NCI-H1930 (cell line): Measurements from ENCODE around the gene TEX12.
"Not testable (repeated sequence)": the region's sequence is repeated elsewhere in the genome, so short reads cannot be mapped to it uniquely, and the experiment has no call there.

Experiments used
- DNase-seq, 2 experiments: peaks; one replicate each; lab custom pipeline; 2025; lab: John Stamatoyannopoulos, UW

Gene TEX12

GRCh38 chr11:112167145-112167544, at the start of gene TEX12:
TEX12 (plus strand) TSS chr11:112167372; CDS start chr11:112169269, 1,897 bp downstream.
- DNase-seq: no peak

DNA sequence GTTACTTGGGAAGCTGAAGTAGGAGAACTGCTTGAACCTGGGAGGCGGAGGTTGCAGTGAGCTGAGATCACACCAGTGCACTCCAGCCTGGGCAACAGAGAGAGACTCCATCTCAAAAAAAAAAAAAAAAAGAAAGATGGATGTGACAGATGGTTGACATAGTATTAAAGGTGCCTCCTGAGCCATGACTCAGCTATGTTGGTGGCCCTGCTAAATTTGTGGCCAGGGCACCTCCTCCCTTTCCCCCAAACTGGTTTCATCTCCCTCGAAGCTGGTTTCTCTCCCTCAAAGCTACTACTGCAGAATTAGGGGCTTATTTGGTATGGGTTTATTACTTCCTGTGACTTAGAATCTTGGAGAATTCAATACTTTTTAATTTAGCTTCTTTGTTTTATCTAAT, 49.0 kb upstream of the TEX12 start:
- DNase-seq: no peak

DNA sequence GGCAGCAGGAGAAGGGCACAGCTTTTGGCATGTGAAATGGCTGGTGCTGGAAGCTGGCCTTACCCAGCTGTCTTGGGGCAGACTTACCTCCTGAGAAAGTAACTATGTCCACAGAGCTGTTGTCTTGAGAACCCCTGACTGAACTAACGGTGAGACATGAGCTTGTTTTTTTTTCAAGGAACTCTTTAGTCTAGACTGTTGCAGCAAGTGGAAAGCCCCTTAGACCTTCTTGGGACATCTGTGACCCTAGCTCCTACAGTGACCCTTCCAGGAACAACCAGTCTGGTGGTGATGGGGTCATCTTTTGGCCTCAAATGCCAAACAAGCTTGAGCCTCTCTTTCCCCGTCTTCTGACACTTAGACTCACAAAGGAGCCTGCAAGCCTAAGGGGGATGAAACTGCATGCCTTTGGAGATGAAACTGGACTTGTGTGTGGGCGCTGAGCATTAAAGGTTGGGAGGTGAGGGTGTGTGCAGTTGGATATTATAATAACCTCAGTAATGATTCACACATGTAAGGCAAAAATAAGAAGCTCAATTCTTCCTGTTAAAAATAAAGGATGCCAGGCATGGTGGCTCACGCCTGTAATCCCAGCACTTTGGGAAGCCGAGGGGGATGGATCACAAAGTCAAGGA, 45.1 kb upstream of the TEX12 start:
- DNase-seq: no peak

- DNase-seq: no peak
Measured at GRCh38 chr11:112123129-112123528, 44.0 kb upstream of the TEX12 start.

- DNase-seq: no peak
Measured at GRCh38 chr11:112127056-112127455, 40.1 kb upstream of the TEX12 start.

DNA sequence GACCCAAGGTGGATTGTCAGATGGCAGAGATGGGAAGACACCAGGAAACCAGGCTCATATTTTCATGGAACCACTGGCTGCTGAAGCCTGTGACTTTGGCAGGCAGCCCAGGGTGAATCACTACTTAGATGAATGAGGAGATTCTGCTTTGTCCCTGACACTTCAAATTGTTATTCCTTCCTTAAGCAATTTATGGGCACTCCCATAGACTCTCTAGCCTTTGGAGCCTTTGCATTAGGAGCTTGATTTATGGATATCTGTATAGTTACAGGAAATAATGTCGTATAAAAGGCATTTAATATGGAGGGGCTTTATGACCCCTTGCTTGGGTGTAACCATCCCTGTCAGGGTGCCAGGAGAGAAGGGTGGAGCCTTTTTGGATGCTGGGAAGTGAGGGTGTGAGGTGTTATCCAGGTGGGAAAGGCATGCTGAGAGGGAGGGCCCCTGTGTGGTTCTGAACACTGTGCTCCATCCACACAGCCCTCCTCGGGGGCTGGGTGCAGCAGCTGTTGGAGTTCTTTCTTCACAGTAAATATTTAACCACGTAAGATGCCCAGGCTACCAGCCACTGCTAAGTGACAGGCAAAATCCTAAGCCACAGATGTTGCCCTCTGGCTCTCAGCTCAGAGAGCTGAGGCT, 38.6 kb upstream of the TEX12 start:
- no peak for DNase-seq

DNA sequence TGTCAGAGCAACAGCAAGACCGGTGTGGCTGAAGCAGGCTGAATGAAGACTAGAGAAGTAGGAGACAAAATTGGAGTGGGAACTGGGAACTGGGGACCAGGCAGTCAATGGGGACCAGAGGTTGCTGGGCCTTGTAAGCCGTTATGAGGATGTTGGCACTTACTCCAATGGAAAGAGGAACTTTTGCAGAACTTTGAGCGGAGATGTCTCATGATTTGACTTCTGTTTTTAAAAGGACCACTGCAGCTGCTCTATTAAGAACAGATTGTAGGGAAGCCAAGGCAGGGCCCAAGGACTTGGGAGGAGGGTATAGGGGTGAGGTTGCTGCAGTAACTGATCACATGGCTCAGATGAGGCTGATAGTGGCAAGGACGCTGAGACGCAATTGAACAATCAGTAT, 37.5 kb upstream of the TEX12 start:
- no peak for DNase-seq

GRCh38 chr11:112132737-112133136, 34.4 kb upstream of the TEX12 start:
- DNase-seq: no peak

GRCh38 chr11:112134473-112134872, 32.7 kb upstream of the TEX12 start:
- no peak for DNase-seq

GRCh38 chr11:112143597-112143996, 23.6 kb upstream of the TEX12 start:
- DNase-seq: no peak

- DNase-seq: no peak
Measured at GRCh38 chr11:112150517-112150916, 16.7 kb upstream of the TEX12 start.

DNA sequence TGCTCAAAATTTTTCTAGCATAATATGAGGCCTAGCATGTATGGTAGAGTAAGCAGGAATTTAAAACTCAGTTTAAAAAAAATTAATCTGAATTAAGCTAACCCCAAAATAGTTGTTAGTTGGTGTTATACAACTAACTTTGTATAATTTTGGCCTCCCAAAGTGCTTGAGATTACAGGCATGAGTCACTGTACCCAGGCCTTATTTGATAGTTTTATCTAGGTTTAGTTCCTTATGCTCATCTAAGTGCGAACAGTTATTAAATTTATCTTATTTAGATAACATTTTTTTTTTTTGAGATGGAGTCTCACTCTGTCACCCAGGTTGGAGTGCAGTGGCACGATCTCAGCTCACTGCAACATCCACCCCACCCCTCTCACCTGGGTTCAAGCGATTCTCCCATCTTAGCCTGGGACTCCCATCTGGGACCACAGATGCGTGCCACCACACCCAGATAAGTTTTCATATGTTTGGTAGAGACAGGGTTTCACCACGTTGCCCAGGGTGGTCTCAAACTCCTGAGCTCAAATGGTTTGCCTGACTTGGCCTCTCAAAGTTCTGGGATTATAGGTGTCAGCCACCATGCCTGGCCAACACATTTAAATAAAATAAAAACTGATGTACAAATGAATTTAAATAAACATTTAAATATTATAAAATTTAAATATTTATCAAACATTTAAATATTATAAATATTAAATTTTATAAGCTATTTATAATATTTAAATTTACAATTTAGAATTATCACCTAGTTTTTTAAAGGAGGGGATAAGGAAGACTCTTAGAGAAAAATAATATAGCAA, 10.8 kb upstream of the TEX12 start:
- DNase-seq: no peak

- DNase-seq: no peak
Measured at GRCh38 chr11:112156956-112157766, 10.0 kb upstream of the TEX12 start.

DNA sequence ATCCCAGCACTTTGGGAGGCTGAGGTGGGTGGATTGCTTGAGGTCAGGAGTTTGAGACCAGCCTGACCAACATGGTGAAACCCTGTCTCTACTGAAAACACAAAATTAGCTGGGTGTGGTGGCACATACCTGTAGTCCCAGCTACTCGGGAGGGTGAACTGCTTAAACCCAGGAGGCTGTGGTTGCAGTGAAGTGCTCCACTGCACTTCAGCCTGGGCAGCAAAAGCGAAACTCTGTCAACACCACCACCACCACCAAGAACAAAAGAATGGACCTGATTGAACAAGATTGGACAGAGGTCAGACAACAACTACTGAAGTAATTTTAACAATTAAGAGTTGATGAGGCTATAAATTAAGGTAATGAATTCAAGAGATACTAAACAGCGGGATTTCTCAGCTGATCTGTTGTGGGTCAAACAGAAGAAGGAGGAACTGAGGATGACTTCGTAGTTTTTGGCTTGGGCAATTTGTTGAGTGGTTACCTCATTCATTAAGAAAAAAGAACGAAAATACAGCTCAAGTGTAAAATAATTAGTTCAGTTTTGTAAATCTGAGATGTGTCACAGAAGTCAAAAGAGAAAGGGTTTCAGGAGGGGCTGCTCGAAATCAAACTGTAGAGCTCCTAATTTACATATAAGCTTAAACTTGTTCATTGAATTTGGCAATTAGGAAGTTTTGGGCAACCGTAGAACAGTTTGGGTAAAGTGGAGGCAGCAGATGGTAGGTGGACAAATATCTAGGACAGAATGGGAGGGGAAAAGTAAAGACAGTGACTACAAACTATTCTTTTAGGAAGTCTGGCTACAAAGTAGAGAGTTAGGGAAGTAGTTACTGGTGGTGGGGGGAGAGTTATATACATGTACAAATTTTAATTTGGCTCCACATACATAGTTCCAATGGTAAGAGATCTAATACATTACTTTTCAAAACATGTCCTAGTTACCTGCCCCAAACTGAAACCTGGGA, 7.8 kb upstream of the TEX12 start:
- no peak for DNase-seq

DNA sequence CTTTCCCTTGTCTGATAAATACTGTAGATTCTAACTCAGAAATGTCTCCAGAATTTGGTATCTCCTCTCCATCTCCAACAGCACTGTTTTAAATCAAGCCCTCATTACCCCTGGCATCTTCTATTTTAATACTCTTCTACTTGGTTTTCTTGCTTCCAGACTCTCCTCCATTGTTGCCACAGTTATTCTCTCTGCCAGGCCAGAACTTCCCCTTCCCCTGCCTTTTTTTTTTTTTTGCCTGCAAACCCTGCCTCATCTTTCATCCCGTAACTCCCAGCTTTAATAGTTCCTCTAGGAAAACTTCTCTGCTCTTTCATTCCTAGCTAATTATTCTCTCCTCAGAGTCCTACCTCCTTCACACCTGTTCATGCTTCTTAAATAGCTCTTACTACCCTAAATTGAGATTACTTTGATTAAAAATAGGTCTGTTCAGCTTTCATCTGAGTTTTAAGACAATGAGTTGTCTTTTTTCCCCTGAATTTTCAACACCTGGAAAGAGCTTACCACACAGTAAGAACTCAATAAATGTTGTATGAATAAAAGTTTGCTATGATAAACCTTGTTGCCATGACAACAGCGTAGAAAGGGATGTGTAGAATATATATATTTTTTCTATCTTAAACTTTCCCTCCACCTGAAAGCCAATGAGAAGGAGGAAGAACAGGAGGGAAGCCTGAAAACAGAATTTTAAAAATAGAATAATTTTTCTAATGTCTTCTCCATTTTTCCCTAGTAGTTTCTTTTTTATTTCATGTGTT, 6.9 kb upstream of the TEX12 start:
- no peak for DNase-seq

GRCh38 chr11:112161012-112161411, 6.2 kb upstream of the TEX12 start:
- DNase-seq: no peak

DNA sequence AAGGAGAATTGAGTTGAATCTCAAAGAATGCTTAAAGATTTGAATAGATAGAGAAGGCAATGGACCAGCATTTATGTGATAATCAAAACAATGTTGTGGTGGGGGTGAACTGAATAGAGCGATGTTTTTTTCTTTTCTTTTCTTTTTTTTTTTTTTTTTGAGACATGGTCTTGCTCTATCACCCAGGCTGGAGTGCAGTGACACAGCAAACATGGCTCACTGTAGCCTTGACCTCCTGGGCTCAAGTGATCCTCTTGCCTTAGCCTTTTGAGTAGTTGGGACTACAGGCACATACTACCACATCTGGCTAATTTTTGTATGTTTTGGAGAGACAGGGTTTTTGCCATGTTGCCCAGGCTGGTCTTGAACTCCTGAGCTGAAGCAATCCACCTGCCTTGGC, 5.0 kb upstream of the TEX12 start:
- not testable (repeated sequence) for DNase-seq

GRCh38 chr11:112162761-112163546, 4.2 kb upstream of the TEX12 start:
- no peak for DNase-seq

DNA sequence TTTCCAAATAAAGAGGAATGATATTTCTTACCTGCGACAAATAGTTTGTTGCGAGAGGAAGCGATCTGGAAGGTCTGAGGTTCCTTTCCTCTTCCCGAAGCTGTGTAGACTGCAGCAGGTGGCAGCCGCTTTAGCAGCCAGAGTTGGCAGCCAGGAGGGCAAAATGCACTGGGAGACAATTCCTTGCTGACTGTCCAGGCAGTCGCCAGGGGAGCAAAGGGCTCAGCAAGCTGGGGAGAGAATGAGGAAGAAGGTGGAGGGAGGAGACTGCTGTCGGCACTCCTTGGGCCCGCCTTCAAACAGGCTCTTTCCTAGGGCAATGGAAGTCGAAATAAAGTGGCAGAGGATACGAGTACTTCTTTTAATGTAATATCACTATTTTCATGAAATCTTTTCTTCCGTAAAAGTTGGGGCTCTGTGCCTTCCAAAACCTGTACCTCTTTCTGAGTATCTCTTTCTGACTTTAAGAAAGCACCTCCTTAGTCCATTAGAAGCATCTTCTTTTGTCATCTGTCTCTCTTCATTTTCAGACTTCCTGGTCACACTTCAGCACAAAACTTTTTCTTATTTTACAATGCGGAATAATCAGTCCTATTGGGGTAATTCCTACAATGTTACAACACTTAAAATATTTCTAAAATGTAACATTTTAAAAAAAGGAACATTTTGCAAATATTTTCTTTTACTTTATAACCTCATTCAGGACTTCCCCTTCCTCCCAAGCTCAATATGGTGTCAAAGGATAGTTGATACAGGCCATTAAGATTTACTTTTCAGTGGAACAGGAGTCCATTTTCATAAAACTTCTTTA, 3.1 kb upstream of the TEX12 start, which contains the start of gene IL18:
TSS of gene IL18 (minus strand) at position 220 of the 811 bp plus-strand sequence. CDS start 9,041 bp downstream, outside the sequence.
- no peak for DNase-seq
